ENCODE measurements around the gene FGF14.

The FGF14 gene

GRCh38 chr13:101708115-101708514, 693.7 kb downstream of the FGF14 start:
- no peak overlapping the region for H2AFZ ChIP-seq (ENCODE audit: low read length)
- H3K27me3 ChIP-seq (ENCODE audit: control insufficient read depth in 3 of 3, insufficient read depth in 3 of 3, low read depth in 1 of 3, low read length in 3 of 3) = no peaks in the 10 kb centered on the region
- H3K9ac ChIP-seq (ENCODE audit: low read depth, low read length, poor library complexity) = no peak overlapping the region
- no peak overlapping the region for H2BK120ac ChIP-seq (ENCODE audit: low read depth, low read length)
- no peaks in the 10 kb centered on the region for H3K4me1 ChIP-seq (ENCODE audit: control insufficient read depth in 2 of 2, insufficient read depth in 1 of 2, low read depth in 1 of 2, low read length in 2 of 2)
- no peak overlapping the region for H3K4me3 ChIP-seq (ENCODE audit: low read length in 2 of 2)
- H2BK15ac ChIP-seq (ENCODE audit: low read length) = no peak overlapping the region
- H3K4me2 ChIP-seq (ENCODE audit: insufficient read depth, low read length, poor library complexity, severe bottlenecking) = no peak overlapping the region
- H3K14ac ChIP-seq (ENCODE audit: low read length) = no peak overlapping the region
- H3K23ac ChIP-seq (ENCODE audit: low read depth, low read length, poor library complexity) = no peak overlapping the region
- H3K27ac ChIP-seq (replicated peaks; ENCODE audit: low read length) = no peak overlapping the region
- H3K36me3 ChIP-seq (replicated peaks in 1 of 2; ENCODE audit: control insufficient read depth in 2 of 2, insufficient read depth in 2 of 2, low read length in 2 of 2) = no peaks in the 10 kb centered on the region
- no peak overlapping the region for H4K8ac ChIP-seq (ENCODE audit: low read depth, low read length)
- no peak overlapping the region for H4K91ac ChIP-seq (ENCODE audit: low read depth, low read length, poor library complexity)
- no peak overlapping the region for H2BK12ac ChIP-seq (ENCODE audit: low read length)
- no peaks in the 10 kb centered on the region for H3K9me3 ChIP-seq (replicated peaks in 1 of 2; ENCODE audit: control insufficient read depth in 2 of 2, insufficient read depth in 1 of 2, low read depth in 1 of 2, low read length in 2 of 2)
- H3K4ac ChIP-seq (ENCODE audit: low read length) = no peak overlapping the region
- no peak overlapping the region for H3K18ac ChIP-seq (ENCODE audit: low read length)
- no peak for DNase-seq (ENCODE audit: low spot score)
- WGBS, 2 donors (ENCODE audit: extremely low coverage in 2 of 2, insufficient read length in 2 of 2, insufficient replicate concordance in 1 of 2) = no CpG with 5 or more reads among the region's 1 CpG
- no peak overlapping the region for H2BK5ac ChIP-seq (ENCODE audit: low read length)
- no peaks in the 10 kb centered on the region for H3K79me1 ChIP-seq (ENCODE audit: low read depth, low read length)
- no peak overlapping the region for H2AK5ac ChIP-seq (ENCODE audit: low read depth, low read length)

GRCh38 chr13:101707659-101708058, 694.2 kb downstream of the FGF14 start:
- H4K8ac ChIP-seq (ENCODE audit: low read depth, low read length) = no peak overlapping the region
- H3K4me2 ChIP-seq (ENCODE audit: insufficient read depth, low read length, poor library complexity, severe bottlenecking) = no peak overlapping the region
- no peak overlapping the region for H3K9ac ChIP-seq (ENCODE audit: low read depth, low read length, poor library complexity)
- H3K18ac ChIP-seq (ENCODE audit: low read length) = no peak overlapping the region
- no peaks in the 10 kb centered on the region for H3K4me1 ChIP-seq (ENCODE audit: control insufficient read depth in 2 of 2, insufficient read depth in 1 of 2, low read depth in 1 of 2, low read length in 2 of 2)
- H3K27ac ChIP-seq (replicated peaks; ENCODE audit: low read length) = no peak overlapping the region
- no peak overlapping the region for H2BK15ac ChIP-seq (ENCODE audit: low read length)
- H3K4ac ChIP-seq (ENCODE audit: low read length) = no peak overlapping the region
- no peaks in the 10 kb centered on the region for H3K27me3 ChIP-seq (ENCODE audit: control insufficient read depth in 3 of 3, insufficient read depth in 3 of 3, low read depth in 1 of 3, low read length in 3 of 3)
- no peak for DNase-seq (ENCODE audit: low spot score)
- H3K79me1 ChIP-seq (ENCODE audit: low read depth, low read length) = no peaks in the 10 kb centered on the region
- H2AK5ac ChIP-seq (ENCODE audit: low read depth, low read length) = no peak overlapping the region
- H4K91ac ChIP-seq (ENCODE audit: low read depth, low read length, poor library complexity) = no peak overlapping the region
- H3K9me3 ChIP-seq (replicated peaks in 1 of 2; ENCODE audit: control insufficient read depth in 2 of 2, insufficient read depth in 1 of 2, low read depth in 1 of 2, low read length in 2 of 2) = no peaks in the 10 kb centered on the region
- H2BK12ac ChIP-seq (ENCODE audit: low read length) = no peak overlapping the region
- no peak overlapping the region for H3K14ac ChIP-seq (ENCODE audit: low read length)
- no peak overlapping the region for H2BK120ac ChIP-seq (ENCODE audit: low read depth, low read length)
- H2AFZ ChIP-seq (ENCODE audit: low read length) = no peak overlapping the region
- no peak overlapping the region for H3K4me3 ChIP-seq (ENCODE audit: low read length in 2 of 2)
- H2BK5ac ChIP-seq (ENCODE audit: low read length) = no peak overlapping the region
- no CpG with 5 or more reads among the region's 2 CpGs for WGBS, 2 donors (ENCODE audit: extremely low coverage in 2 of 2, insufficient read length in 2 of 2, insufficient replicate concordance in 1 of 2)
- no peak overlapping the region for H3K23ac ChIP-seq (ENCODE audit: low read depth, low read length, poor library complexity)
- H3K36me3 ChIP-seq (replicated peaks in 1 of 2; ENCODE audit: control insufficient read depth in 2 of 2, insufficient read depth in 2 of 2, low read length in 2 of 2) = no peaks in the 10 kb centered on the region

GRCh38 chr13:101706651-101707050, 695.2 kb downstream of the FGF14 start:
- no peak overlapping the region for H2BK12ac ChIP-seq (ENCODE audit: low read length)
- peak overlapping the region; percentile 57 for H2AFZ ChIP-seq (ENCODE audit: low read length)
- H3K27ac ChIP-seq (replicated peaks; ENCODE audit: low read length) = no peak overlapping the region
- no CpG with 5 or more reads among the region's 6 CpGs for WGBS, 2 donors (ENCODE audit: extremely low coverage in 2 of 2, insufficient read length in 2 of 2, insufficient replicate concordance in 1 of 2)
- H2BK15ac ChIP-seq (ENCODE audit: low read length) = no peak overlapping the region
- no peaks in the 10 kb centered on the region for H3K36me3 ChIP-seq (replicated peaks in 1 of 2; ENCODE audit: control insufficient read depth in 2 of 2, insufficient read depth in 2 of 2, low read length in 2 of 2)
- H3K14ac ChIP-seq (ENCODE audit: low read length) = no peak overlapping the region
- H3K23ac ChIP-seq (ENCODE audit: low read depth, low read length, poor library complexity) = no peak overlapping the region
- H3K4me3 ChIP-seq (ENCODE audit: low read length in 2 of 2) = no peak overlapping the region
- no peaks in the 10 kb centered on the region for H3K79me1 ChIP-seq (ENCODE audit: low read depth, low read length)
- no peak overlapping the region for H2AK5ac ChIP-seq (ENCODE audit: low read depth, low read length)
- no peak overlapping the region for H4K8ac ChIP-seq (ENCODE audit: low read depth, low read length)
- no peaks in the 10 kb centered on the region for H3K4me1 ChIP-seq (ENCODE audit: control insufficient read depth in 2 of 2, insufficient read depth in 1 of 2, low read depth in 1 of 2, low read length in 2 of 2)
- DNase-seq (ENCODE audit: low spot score) = no peak
- no peak overlapping the region for H3K9ac ChIP-seq (ENCODE audit: low read depth, low read length, poor library complexity)
- H4K91ac ChIP-seq (ENCODE audit: low read depth, low read length, poor library complexity) = no peak overlapping the region
- no peak overlapping the region for H3K4me2 ChIP-seq (ENCODE audit: insufficient read depth, low read length, poor library complexity, severe bottlenecking)
- H3K27me3 ChIP-seq (ENCODE audit: control insufficient read depth in 3 of 3, insufficient read depth in 3 of 3, low read depth in 1 of 3, low read length in 3 of 3) = no peaks in the 10 kb centered on the region
- H3K4ac ChIP-seq (ENCODE audit: low read length) = no peak overlapping the region
- no peaks in the 10 kb centered on the region for H3K9me3 ChIP-seq (replicated peaks in 1 of 2; ENCODE audit: control insufficient read depth in 2 of 2, insufficient read depth in 1 of 2, low read depth in 1 of 2, low read length in 2 of 2)
- H3K18ac ChIP-seq (ENCODE audit: low read length) = no peak overlapping the region
- H2BK120ac ChIP-seq (ENCODE audit: low read depth, low read length) = no peak overlapping the region
- H2BK5ac ChIP-seq (ENCODE audit: low read length) = no peak overlapping the region

GRCh38 chr13:101703838-101704237, 698.0 kb downstream of the FGF14 start:
- H3K27ac ChIP-seq (replicated peaks; ENCODE audit: low read length) = no peak overlapping the region

More at GRCh38 chr13:101703838-101704237, 698.0 kb downstream of the FGF14 start:
- H3K4me1 ChIP-seq (ENCODE audit: control insufficient read depth in 2 of 2, insufficient read depth in 1 of 2, low read depth in 1 of 2, low read length in 2 of 2) = no peaks in the 10 kb centered on the region
- H3K4me3 ChIP-seq (ENCODE audit: low read length in 2 of 2) = no peak overlapping the region
- H3K9ac ChIP-seq (ENCODE audit: low read depth, low read length, poor library complexity) = no peak overlapping the region
- no peaks in the 10 kb centered on the region for H3K9me3 ChIP-seq (replicated peaks in 1 of 2; ENCODE audit: control insufficient read depth in 2 of 2, insufficient read depth in 1 of 2, low read depth in 1 of 2, low read length in 2 of 2)
- no peaks in the 10 kb centered on the region for H3K27me3 ChIP-seq (ENCODE audit: control insufficient read depth in 3 of 3, insufficient read depth in 3 of 3, low read depth in 1 of 3, low read length in 3 of 3)
- H3K14ac ChIP-seq (ENCODE audit: low read length) = no peak overlapping the region
- H2BK120ac ChIP-seq (ENCODE audit: low read depth, low read length) = no peak overlapping the region
- H2BK5ac ChIP-seq (ENCODE audit: low read length) = no peak overlapping the region
- no peak for DNase-seq (ENCODE audit: low spot score)
- no peak overlapping the region for H3K4me2 ChIP-seq (ENCODE audit: insufficient read depth, low read length, poor library complexity, severe bottlenecking)
- H3K23ac ChIP-seq (ENCODE audit: low read depth, low read length, poor library complexity) = no peak overlapping the region
- no peak overlapping the region for H2BK12ac ChIP-seq (ENCODE audit: low read length)
- H3K79me1 ChIP-seq (ENCODE audit: low read depth, low read length) = no peaks in the 10 kb centered on the region
- no CpG with 5 or more reads among the region's 3 CpGs for WGBS, 2 donors (ENCODE audit: extremely low coverage in 2 of 2, insufficient read length in 2 of 2, insufficient replicate concordance in 1 of 2)
- no peak overlapping the region for H4K8ac ChIP-seq (ENCODE audit: low read depth, low read length)
- H2AK5ac ChIP-seq (ENCODE audit: low read depth, low read length) = no peak overlapping the region
- H2AFZ ChIP-seq (ENCODE audit: low read length) = no peak overlapping the region
- no peak overlapping the region for H2BK15ac ChIP-seq (ENCODE audit: low read length)
- no peak overlapping the region for H3K4ac ChIP-seq (ENCODE audit: low read length)
- H3K36me3 ChIP-seq (replicated peaks in 1 of 2; ENCODE audit: control insufficient read depth in 2 of 2, insufficient read depth in 2 of 2, low read length in 2 of 2) = no peaks in the 10 kb centered on the region
- no peak overlapping the region for H4K91ac ChIP-seq (ENCODE audit: low read depth, low read length, poor library complexity)
- no peak overlapping the region for H3K18ac ChIP-seq (ENCODE audit: low read length)

All from neuronal stem cell (in vitro differentiated cells).